Measurements from ENCODE around the gene CD2.

The CD2 gene

GRCh38 chr1:116814926-116815723 lies 60.9 kb downstream of the CD2 start:
- FAIRE-seq (no peak), DNase-seq (ENCODE audit: insufficient read length) (no peak)
- no peak for TF ChIP-seq TAF1 (IDR thresholded peaks at IDR 0.05; ENCODE audit: borderline replicate concordance, low read depth, low read length)
- TF ChIP-seq POLR2AphosphoS5 (IDR thresholded peaks at IDR 0.05; ENCODE audit: low read depth, low read length), result no peak
- TF ChIP-seq POLR2A (IDR thresholded peaks at IDR 0.05; ENCODE audit: low read depth, low read length), result no peak

GRCh38 chr1:116817582-116818064 lies 63.4 kb downstream of the CD2 start:
- TF ChIP-seq POLR2AphosphoS5 (IDR thresholded peaks at IDR 0.05; ENCODE audit: low read depth, low read length) (no peak), POLR2A (IDR thresholded peaks at IDR 0.05; ENCODE audit: low read depth, low read length) (no peak), TAF1 (IDR thresholded peaks at IDR 0.05; ENCODE audit: borderline replicate concordance, low read depth, low read length) (no peak)
- peak; percentile 87 for FAIRE-seq
- peak; percentile 37 for DNase-seq (ENCODE audit: insufficient read length)
